Measurements from ENCODE around the gene MMUT.

DNA sequence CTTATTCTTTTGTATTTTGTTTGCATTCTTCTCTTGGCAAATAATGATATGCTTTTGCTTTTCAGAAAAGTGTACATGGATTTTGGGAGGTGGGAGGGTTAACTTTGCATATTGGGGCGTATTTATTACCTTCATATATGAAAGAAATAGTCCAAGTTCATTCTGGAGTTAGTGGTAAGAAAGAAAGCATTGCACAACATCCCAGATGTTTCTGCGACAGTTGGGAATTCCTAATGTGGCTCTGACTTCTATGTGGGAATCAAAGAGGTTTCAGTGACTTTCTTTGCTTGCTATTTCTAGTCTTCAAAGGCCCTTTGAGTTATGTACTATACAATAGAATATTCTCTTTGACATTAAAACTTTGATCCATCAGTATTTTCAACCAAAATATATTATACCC, 78.1 kb downstream of the MMUT start:
- TF ChIP-seq POLR2A (IDR thresholded peaks at IDR 0.05): no peak
- TF ChIP-seq, protein P1, sequence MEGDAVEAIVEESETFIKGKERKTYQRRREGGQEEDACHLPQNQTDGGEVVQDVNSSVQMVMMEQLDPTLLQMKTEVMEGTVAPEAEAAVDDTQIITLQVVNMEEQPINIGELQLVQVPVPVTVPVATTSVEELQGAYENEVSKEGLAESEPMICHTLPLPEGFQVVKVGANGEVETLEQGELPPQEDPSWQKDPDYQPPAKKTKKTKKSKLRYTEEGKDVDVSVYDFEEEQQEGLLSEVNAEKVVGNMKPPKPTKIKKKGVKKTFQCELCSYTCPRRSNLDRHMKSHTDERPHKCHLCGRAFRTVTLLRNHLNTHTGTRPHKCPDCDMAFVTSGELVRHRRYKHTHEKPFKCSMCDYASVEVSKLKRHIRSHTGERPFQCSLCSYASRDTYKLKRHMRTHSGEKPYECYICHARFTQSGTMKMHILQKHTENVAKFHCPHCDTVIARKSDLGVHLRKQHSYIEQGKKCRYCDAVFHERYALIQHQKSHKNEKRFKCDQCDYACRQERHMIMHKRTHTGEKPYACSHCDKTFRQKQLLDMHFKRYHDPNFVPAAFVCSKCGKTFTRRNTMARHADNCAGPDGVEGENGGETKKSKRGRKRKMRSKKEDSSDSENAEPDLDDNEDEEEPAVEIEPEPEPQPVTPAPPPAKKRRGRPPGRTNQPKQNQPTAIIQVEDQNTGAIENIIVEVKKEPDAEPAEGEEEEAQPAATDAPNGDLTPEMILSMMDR (IDR thresholded peaks at IDR 0.05): no peak

All from lower leg skin (tissue), 3 donors.